Testis (tissue), 3 donors: ENCODE data around the gene C13orf46. TPM values are rescaled to one million over a fixed set of nuclear protein-coding genes. Genes with fewer than 3 reads are reported as not detected.

Source experiments
- DNase-seq: peaks from one replicate; pipeline ENCODE4 v3.0.0-alpha.2; 2019
- H3K27ac ChIP-seq, 2 donors: fragments of 200-600 bp; sonication (generic); one replicate each; pipeline ENCODE4 v1.5.1; 2019
- H3K27me3 ChIP-seq: fragments of 200-600 bp; sonication (generic); one replicate; pipeline ENCODE4 v1.5.1; 2019
- H3K36me3 ChIP-seq: fragments of 200-600 bp; sonication (generic); one replicate; pipeline ENCODE4 v1.5.1; 2017; ENCODE audit warnings: low read depth; ENCODE audit errors: missing control alignments
- H3K4me1 ChIP-seq: fragments of 200-600 bp; sonication (generic); one replicate; pipeline ENCODE4 v1.5.1; 2019
- H3K4me3 ChIP-seq, 2 donors: fragments of 200-600 bp; sonication (generic); one replicate each; pipeline ENCODE4 v1.5.1; 2017 to 2019
- H3K9me3 ChIP-seq: fragments of 200-600 bp; sonication (generic); one replicate; pipeline ENCODE4 v1.5.1; 2017
- CTCF ChIP-seq, 3 experiments: fragments of 450-650 bp in 2 of 3; fragments of 200-600 bp in 1 of 3; sonication (generic) in 1 of 3; IDR thresholded peaks; one replicate each; pipeline ENCODE4 v1.5.1; 2016 to 2019; ENCODE audit warnings: antibody characterized with exemption in 3 of 3, mild to moderate bottlenecking in 2 of 3, moderate library complexity in 1 of 3
- POLR2A ChIP-seq: fragments of 450-650 bp; IDR thresholded peaks from one replicate; pipeline ENCODE4 v1.6.1; 2017; ENCODE audit warnings: antibody characterized with exemption, mild to moderate bottlenecking, moderate library complexity
- WGBS, 2 donors: methylation state at CpG; one replicate each; pipeline ENCODE4 v1.1.5; 2018; 5-methylcytosine and 5-hydroxymethylcytosine counted together
- intact Hi-C: fragments of 100-400 bp; cut with DNase I; formaldehyde crosslinking; loops from one replicate; pipeline ENCODE4 v1.15.1; 2023; ENCODE audit warnings: low total_unique reads
- polyA plus RNA-seq: library from polyadenylated mRNA; stranded (reverse); fragments of 350-450 nt; fragmentation: Illumina TruSeq; extraction: RNeasy Lipid Tissue Mini Kit (QIAGEN cat#74804); gene quantifications from one replicate; pipeline ENCODE4 v1.2.3, GENCODE V29; 2014; ENCODE audit warnings: low read depth, low replicate concordance; ENCODE audit not compliant: insufficient read depth
- total RNA-seq, 2 donors: library from RNA; depleted of rRNA; stranded (reverse); fragments of >200 nt; gene quantifications; one replicate each; pipeline ENCODE4 v1.2.3, GENCODE V29; 2016

Gene C13orf46
- total and polyA plus RNA-seq, 3 donors from 2014 or later, result 2.9 to 28.4 (median 5.5) TPM

- no peak for DNase-seq
- no peaks in the 10 kb centered on the region for H3K36me3 ChIP-seq
- no peaks in the 10 kb centered on the region for H3K9me3 ChIP-seq
- H3K27ac ChIP-seq, result no peak overlapping the region
- intact Hi-C loops, result no loop called here
- no peak for TF ChIP-seq CTCF (IDR thresholded peaks at IDR 0.05)
- no peak for TF ChIP-seq POLR2A
- no peaks in the 10 kb centered on the region for H3K27me3 ChIP-seq
- no peak overlapping the region for H3K4me3 ChIP-seq
- no peaks in the 10 kb centered on the region for H3K4me1 ChIP-seq
- 93 to 95% methylated on average over 22 of the region's 22 CpGs for WGBS, 2 donors
Observed at GRCh38 chr13:114013952-114014629, 40.2 kb upstream of the C13orf46 start.

GRCh38 chr13:114013336-114013735 is 39.5 kb upstream of the C13orf46 start:
- no peak for TF ChIP-seq CTCF (IDR thresholded peaks at IDR 0.05)
- TF ChIP-seq POLR2A, result no peak

GRCh38 chr13:114012921-114013320 is 39.0 kb upstream of the C13orf46 start:
- intact Hi-C loops, result no loop called here
- no peaks in the 10 kb centered on the region for H3K4me1 ChIP-seq
- H3K4me3 ChIP-seq, result no peak overlapping the region
- TF ChIP-seq POLR2A (no peak), CTCF (IDR thresholded peaks at IDR 0.05) (no peak)
- no peaks in the 10 kb centered on the region for H3K9me3 ChIP-seq
- H3K36me3 ChIP-seq, result no peaks in the 10 kb centered on the region
- 92 to 96% methylated on average over 20 to 21 of the region's 21 CpGs for WGBS, 2 donors
- no peaks in the 10 kb centered on the region for H3K27me3 ChIP-seq
- DNase-seq, result no peak
- H3K27ac ChIP-seq, result no peak overlapping the region

More at GRCh38 chr13:114013336-114013735, 39.5 kb upstream of the C13orf46 start:
- no peak overlapping the region for H3K4me3 ChIP-seq
- no peaks in the 10 kb centered on the region for H3K4me1 ChIP-seq
- no peak overlapping the region for H3K27ac ChIP-seq
- intact Hi-C loops, result no loop called here
- no peaks in the 10 kb centered on the region for H3K36me3 ChIP-seq
- 71% methylated on average over 4 of the region's 4 CpGs for WGBS, 2 donors
- no peak for DNase-seq
- H3K9me3 ChIP-seq, result no peaks in the 10 kb centered on the region
- no peaks in the 10 kb centered on the region for H3K27me3 ChIP-seq

GRCh38 chr13:114012141-114012540 is 38.3 kb upstream of the C13orf46 start:
- Histone ChIP-seq H3K4me3 (no peak overlapping the region), H3K27ac (no peak overlapping the region), H3K9me3 (no peaks in the 10 kb centered on the region), H3K27me3 (no peaks in the 10 kb centered on the region), H3K36me3 (no peaks in the 10 kb centered on the region), H3K4me1 (no peaks in the 10 kb centered on the region)
- DNase-seq, result no peak
- WGBS, 2 donors, result 90 to 91% methylated on average over 17 of the region's 17 CpGs
- TF ChIP-seq POLR2A, result no peak
- TF ChIP-seq CTCF (IDR thresholded peaks at IDR 0.05), result no peak
- intact Hi-C loops, result no loop called here

DNA sequence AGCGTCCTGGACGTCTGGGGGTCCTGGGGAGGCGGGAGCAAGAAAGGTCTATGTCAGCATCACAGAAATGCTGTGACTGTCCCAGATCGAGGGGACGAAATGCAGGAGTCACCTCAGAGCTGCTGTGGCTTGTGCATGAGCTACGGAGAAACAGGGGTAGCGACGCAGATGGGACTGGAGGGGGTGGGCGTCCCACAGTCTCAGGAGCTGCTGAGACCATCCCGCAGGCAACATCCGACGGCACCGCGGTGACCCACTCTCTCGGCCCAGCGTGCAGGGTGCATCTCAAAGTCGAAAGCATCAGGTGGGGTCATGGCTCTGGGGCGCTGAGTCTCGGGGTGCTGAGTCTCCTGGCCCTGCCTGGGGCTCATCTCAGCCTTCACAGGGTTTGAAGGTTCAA is 37.4 kb upstream of the C13orf46 start:
- Histone ChIP-seq H3K36me3 (no peaks in the 10 kb centered on the region), H3K9me3 (no peaks in the 10 kb centered on the region), H3K4me1 (no peaks in the 10 kb centered on the region), H3K4me3 (no peak overlapping the region), H3K27me3 (no peaks in the 10 kb centered on the region), H3K27ac (no peak overlapping the region)
- DNase-seq, result no peak
- intact Hi-C loops, result no loop called here
- WGBS, 2 donors, result 94 to 96% methylated on average over 9 to 19 of the region's 19 CpGs
- TF ChIP-seq POLR2A (no peak), CTCF (IDR thresholded peaks at IDR 0.05) (no peak)
